ENCODE data around the gene ALDH1L2.

ALDH1L2 gene

DNA sequence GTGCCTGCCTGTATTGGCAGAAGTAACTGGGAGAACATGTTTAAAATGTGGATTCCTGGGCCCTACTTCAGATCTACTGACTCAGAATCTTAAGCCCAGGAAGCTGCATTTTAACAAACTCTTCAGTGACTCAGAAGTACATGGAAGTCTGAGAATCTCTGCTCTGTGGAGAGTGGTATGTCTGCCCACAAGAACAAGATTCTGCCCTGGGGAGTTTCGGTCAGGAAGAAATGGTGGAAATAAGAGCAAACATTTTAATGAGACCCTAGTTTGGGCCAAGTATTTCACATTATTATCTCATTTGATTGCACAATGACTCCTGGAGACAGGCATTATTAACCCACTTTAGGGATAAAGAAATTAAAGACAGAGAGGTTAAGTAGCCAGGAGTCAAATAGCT lies 8.2 kb downstream of the ALDH1L2 start:
- no peaks in the 10 kb centered on the region for H3K4me1 Mint-ChIP-seq
- H3K36me3 Mint-ChIP-seq, result no peaks in the 10 kb centered on the region
- no peaks in the 10 kb centered on the region for H3K9me3 Mint-ChIP-seq
- no peak overlapping the region for H3K27ac Mint-ChIP-seq
- DNase-seq (no peak), ATAC-seq (replicated peaks) (no peak)
- no peaks in the 10 kb centered on the region for H3K27me3 Mint-ChIP-seq
- no peak overlapping the region for H3K4me3 Mint-ChIP-seq

DNA sequence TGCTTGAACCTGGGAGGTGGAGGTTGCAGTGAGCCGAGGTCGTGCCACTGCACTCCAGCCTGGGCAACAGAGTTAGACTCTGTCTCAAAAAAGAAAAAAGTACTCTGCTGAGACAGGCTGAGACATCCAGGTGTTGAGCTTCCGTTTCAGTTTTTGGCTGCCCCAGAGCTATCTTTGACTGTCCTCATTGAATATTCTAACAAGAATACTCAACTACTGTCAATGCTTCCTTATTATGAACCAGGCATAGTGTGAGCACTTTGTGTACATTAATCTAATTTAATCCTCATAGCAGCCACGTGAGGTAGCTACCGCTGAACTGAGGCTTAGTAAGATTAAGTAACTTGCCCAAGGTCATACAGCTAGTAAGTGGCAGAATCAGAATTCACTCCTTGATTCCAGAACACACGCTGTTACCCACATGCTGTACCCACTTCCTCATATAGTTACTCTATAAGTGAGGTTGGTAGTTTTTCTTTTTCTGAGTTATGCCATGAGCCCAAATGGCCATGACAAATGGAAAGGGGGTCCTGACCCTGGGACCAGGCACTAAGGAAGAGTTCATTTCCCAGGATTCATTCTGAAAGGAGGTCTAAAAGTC lies 11.3 kb downstream of the ALDH1L2 start:
- H3K9me3 Mint-ChIP-seq, result no peaks in the 10 kb centered on the region
- DNase-seq, result no peak
- ATAC-seq (replicated peaks), result no peak
- no peaks in the 10 kb centered on the region for H3K27me3 Mint-ChIP-seq
- no peak overlapping the region for H3K27ac Mint-ChIP-seq
- no peak overlapping the region for H3K4me3 Mint-ChIP-seq
- no peaks in the 10 kb centered on the region for H3K36me3 Mint-ChIP-seq
- peaks cover 0 to 2% of the 10 kb centered on the region in 2 donors for H3K4me1 Mint-ChIP-seq

DNA sequence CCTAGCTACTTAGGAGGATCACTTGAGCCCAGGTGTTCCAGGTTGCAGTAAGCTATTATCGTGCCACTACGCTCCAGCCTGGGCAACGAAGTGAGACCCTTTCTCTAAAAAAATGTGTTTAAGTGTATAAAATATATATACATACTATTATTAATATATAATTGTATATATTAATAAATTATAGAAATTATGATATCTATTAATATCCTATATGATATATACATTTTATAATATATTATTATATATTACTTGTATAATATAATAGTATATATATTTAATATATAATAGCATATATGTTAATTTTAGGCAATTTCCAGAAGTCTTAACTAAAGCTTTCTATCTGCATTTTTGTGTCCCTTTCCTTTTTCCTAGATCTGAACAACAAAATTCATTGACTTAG lies 12.3 kb downstream of the ALDH1L2 start:
- no peak overlapping the region for H3K27ac Mint-ChIP-seq
- H3K4me3 Mint-ChIP-seq, result no peak overlapping the region
- DNase-seq (no peak), ATAC-seq (replicated peaks) (no peak)
- no peaks in the 10 kb centered on the region for H3K9me3 Mint-ChIP-seq
- H3K4me1 Mint-ChIP-seq, result peaks cover 0 to 2% of the 10 kb centered on the region in 2 donors
- no peaks in the 10 kb centered on the region for H3K27me3 Mint-ChIP-seq
- no peaks in the 10 kb centered on the region for H3K36me3 Mint-ChIP-seq

DNA sequence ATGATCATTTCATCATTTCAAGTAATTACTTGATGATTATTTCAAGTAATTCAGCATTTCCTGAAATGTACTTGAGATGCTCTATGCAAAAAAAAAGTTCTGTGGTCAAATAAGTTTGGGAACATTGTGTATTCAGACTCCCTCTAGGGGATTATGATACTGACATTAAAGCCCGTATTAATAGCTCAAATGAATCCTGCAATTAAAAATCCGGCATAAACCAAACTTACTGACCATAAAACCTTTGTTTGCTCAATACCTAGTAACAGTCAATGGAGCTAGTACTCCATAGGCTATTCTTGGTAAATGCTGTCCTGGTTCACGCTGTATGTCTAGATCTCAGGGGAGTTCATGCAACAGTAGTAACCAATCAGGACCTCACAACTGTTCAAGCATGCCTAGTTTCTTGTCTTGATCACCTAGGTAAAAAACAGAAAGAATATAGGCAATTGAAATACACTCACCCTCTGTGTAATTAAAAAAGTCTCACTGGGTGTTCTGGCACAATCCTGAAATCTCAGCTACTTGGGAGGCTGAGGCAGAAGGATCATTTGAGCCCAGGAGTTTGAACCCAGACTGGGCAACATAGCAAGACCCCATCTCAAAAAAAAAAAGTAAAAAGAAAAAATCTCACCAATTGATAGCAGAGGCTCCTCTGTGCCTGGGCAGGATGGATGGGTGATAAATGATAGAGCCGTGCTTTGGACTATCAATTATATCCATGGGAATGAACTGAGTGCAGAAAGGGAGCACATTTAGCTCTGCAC lies 14.1 kb downstream of the ALDH1L2 start:
- ATAC-seq (replicated peaks) (no peak), DNase-seq (no peak)
- Mint-ChIP-seq H3K27ac (no peak overlapping the region), H3K4me3 (no peak overlapping the region), H3K27me3 (no peaks in the 10 kb centered on the region), H3K9me3 (no peaks in the 10 kb centered on the region), H3K36me3 (no peaks in the 10 kb centered on the region), H3K4me1 (peaks cover 0 to 2% of the 10 kb centered on the region in 2 donors)

DNA sequence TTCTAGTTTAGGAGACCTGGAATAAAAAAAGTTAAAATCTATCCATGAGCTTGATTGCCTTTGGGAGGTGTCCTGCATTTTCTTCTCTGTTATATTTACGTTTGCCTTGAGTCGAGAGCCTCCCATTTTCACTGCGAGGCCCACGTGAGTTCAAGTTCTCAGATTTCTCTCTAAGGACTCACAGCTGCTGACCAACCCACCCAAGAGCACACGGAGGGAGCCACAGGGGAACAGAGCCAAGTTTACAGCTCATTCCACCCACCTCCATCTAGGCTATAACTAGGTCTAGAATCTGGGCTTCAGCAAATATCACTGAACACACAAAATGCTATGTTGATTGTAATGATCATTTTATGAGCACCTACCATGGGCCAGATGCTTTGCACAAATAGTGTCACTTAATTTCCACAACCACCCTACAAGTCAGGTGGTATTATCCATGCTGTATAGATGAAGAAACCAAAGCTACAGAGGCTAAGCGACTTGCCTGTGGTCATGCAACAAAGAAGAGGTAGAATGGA lies 16.7 kb downstream of the ALDH1L2 start:
- no peak for ATAC-seq (replicated peaks)
- H3K27me3 Mint-ChIP-seq, result no peaks in the 10 kb centered on the region
- no peak for DNase-seq
- peaks cover 0 to 2% of the 10 kb centered on the region in 2 donors for H3K4me1 Mint-ChIP-seq
- H3K36me3 Mint-ChIP-seq, result no peaks in the 10 kb centered on the region
- no peak overlapping the region for H3K27ac Mint-ChIP-seq
- no peaks in the 10 kb centered on the region for H3K9me3 Mint-ChIP-seq
- H3K4me3 Mint-ChIP-seq, result no peak overlapping the region

- Mint-ChIP-seq H3K9me3 (no peaks in the 10 kb centered on the region), H3K4me3 (no peak overlapping the region), H3K27me3 (no peaks in the 10 kb centered on the region), H3K36me3 (no peaks in the 10 kb centered on the region), H3K27ac (no peak overlapping the region), H3K4me1 (peaks cover 0 to 2% of the 10 kb centered on the region in 2 donors)
- no peak for DNase-seq
- ATAC-seq (replicated peaks), result no peak
These were observed 19.6 kb downstream of the ALDH1L2 start for GRCh38 chr12:105064564-105065178.

DNA sequence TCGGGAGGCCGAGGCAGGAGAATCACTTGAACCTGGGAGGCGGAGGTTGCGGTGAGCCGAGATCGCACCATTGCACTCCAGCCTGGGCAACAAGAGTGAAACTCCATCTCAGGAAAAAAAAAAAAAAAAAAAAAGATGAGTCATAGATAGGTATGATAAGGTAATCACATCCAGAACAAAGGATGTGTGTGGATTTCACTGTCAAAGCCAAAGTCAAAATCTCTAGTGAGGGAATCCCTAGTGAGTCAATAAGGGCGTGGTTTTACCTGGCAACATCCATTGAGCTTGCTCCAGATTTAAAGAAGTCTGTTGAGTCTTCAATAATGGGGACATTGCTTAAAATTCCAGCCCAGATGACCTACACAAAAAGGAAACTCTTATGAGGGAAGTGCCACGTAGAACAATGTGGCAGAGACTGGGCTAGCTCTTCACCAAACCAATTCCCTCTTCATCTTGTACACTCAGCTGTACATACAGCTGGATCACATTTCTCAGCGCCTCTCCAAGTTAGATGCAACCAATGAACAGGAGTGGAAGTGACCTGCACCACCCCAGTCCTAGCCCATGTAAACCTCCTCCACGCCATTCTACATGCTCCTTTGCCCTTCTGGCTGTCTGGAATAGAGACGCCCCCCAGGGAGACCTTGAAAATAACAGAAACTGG lies 23.4 kb downstream of the ALDH1L2 start:
- DNase-seq, result no peak
- H3K36me3 Mint-ChIP-seq, result peaks cover 4 to 7% of the 10 kb centered on the region in 2 donors
- H3K4me1 Mint-ChIP-seq, result no peaks in the 10 kb centered on the region
- H3K27ac Mint-ChIP-seq, result no peak overlapping the region
- no peak for ATAC-seq (replicated peaks)
- H3K27me3 Mint-ChIP-seq, result no peaks in the 10 kb centered on the region
- H3K9me3 Mint-ChIP-seq, result peaks cover 3 to 7% of the 10 kb centered on the region in 2 donors
- H3K4me3 Mint-ChIP-seq, result no peak overlapping the region

- Mint-ChIP-seq H3K27me3 (no peaks in the 10 kb centered on the region), H3K36me3 (peaks cover 17 to 19% of the 10 kb centered on the region in 2 donors), H3K9me3 (peaks cover 12 to 19% of the 10 kb centered on the region in 2 donors), H3K27ac (no peak overlapping the region), H3K4me3 (no peak overlapping the region), H3K4me1 (peaks cover 4 to 8% of the 10 kb centered on the region in 2 donors)
- DNase-seq (no peak), ATAC-seq (replicated peaks) (peak in 1 of 2 donors; percentile 22)
These were observed 27.1 kb downstream of the ALDH1L2 start for GRCh38 chr12:105057174-105057573.

DNA sequence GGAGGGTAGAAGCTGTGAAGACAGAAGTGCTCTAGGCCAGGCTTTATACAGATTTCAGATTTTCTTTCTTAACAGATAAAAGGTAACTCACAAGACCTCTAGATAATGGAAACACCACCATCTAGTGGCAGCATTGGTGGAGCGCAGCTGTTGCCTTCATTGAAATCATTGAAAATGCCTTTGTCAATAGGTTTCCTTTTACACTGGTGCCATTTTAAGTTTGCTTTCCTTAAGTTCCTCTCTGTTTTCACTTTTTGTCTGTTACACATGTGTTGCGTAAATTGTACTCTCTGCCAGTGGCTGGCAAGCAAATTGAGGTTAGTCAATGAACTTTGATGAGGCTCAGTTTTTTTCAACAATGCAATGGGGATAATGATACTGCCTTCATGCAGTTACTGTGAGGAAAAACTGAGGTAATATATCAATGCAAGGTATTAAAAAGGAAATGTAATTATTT lies 31.1 kb downstream of the ALDH1L2 start:
- no peak overlapping the region for H3K4me3 Mint-ChIP-seq
- H3K27me3 Mint-ChIP-seq, result no peaks in the 10 kb centered on the region
- ATAC-seq (replicated peaks), result peak; percentile 86 to 89
- peaks cover 12 to 19% of the 10 kb centered on the region in 2 donors for H3K9me3 Mint-ChIP-seq
- H3K4me1 Mint-ChIP-seq, result peaks cover 11 to 15% of the 10 kb centered on the region in 2 donors
- no peak overlapping the region for H3K27ac Mint-ChIP-seq
- H3K36me3 Mint-ChIP-seq, result peaks cover 22 to 31% of the 10 kb centered on the region in 2 donors
- DNase-seq, result peak; percentile 51

GRCh38 chr12:105051981-105052380 lies 32.3 kb downstream of the ALDH1L2 start:
- peaks cover 22 to 29% of the 10 kb centered on the region in 2 donors for H3K36me3 Mint-ChIP-seq
- H3K4me3 Mint-ChIP-seq, result no peak overlapping the region
- H3K4me1 Mint-ChIP-seq, result peaks cover 11 to 15% of the 10 kb centered on the region in 2 donors
- no peak overlapping the region for H3K27ac Mint-ChIP-seq
- peaks cover 13 to 19% of the 10 kb centered on the region in 2 donors for H3K9me3 Mint-ChIP-seq
- DNase-seq (no peak), ATAC-seq (replicated peaks) (no peak)
- no peaks in the 10 kb centered on the region for H3K27me3 Mint-ChIP-seq

DNA sequence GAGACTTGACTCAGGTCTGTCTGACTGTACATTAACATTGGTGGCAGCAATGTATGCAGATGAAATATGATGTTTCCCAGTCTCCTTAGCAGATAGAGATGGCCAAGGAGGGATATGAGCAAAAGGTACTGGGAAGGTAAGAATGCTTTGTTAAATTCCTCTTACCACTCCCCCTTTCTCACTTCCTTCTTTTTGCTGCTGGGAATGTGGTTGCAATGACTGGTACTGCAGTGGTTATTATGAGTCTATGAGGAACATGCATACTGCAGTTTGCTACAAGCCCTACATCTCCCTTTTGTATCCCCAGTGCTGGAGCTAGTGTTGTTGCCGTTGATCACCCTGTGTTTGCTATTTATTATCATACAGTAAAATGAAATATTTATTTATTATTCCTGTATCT lies 35.9 kb downstream of the ALDH1L2 start:
- Mint-ChIP-seq H3K9me3 (peaks cover 2 to 3% of the 10 kb centered on the region in 2 donors), H3K36me3 (peaks cover 5 to 12% of the 10 kb centered on the region in 2 donors), H3K27me3 (no peaks in the 10 kb centered on the region)

DNA sequence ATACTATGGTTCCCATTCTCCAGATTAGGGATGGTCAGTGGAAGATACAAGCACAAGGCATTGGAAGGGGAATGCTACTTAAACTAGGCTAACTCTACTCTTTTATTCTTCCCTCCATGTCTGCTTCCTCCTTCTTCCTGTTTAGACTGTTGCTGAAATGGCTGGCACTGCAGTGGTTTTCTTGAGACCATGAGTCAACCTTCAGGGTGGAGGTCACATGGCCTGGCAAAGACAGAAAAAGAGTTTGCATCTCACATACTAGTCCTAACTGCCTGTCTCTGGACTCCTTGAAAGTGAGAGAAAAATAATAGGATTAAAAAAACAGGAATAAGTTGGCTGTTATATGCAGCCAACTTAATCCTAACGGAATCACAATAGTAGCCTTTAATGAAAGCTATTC lies 37.0 kb downstream of the ALDH1L2 start:
- peaks cover 7% of the 10 kb centered on the region in 2 donors for H3K4me1 Mint-ChIP-seq
- DNase-seq (no peak), ATAC-seq (replicated peaks) (no peak)
- no peak overlapping the region for H3K4me3 Mint-ChIP-seq
- H3K27me3 Mint-ChIP-seq, result no peaks in the 10 kb centered on the region
- peaks cover 2 to 3% of the 10 kb centered on the region in 2 donors for H3K9me3 Mint-ChIP-seq
- no peak overlapping the region for H3K27ac Mint-ChIP-seq
- H3K36me3 Mint-ChIP-seq, result peaks cover 5 to 12% of the 10 kb centered on the region in 2 donors

More for the DNA sequence above, 35.9 kb downstream of the ALDH1L2 start:
- Mint-ChIP-seq H3K4me1 (peaks cover 11 to 14% of the 10 kb centered on the region in 2 donors), H3K4me3 (no peak overlapping the region), H3K27ac (no peak overlapping the region)
- no peak for DNase-seq
- no peak for ATAC-seq (replicated peaks)

DNA sequence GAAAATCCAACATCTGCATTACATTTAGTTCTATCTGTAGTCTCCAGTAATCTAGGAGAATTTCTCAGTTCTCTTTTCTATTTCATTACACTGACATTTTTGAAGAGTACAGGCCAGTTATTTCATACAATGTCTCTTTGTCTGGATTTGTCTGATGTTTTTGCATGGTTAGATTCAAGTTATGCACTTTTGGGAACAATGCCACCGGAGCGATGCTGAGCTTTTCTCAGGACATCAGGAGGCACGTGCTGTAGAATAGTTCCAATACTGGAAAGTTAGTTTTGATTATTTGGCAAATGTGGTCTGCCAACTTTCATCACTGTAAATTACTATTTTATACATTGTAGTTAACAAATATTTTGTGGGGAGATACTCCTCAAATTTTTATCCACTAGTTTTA lies 43.1 kb downstream of the ALDH1L2 start:
- peaks cover 2 to 6% of the 10 kb centered on the region in 2 donors for H3K4me1 Mint-ChIP-seq
- H3K9me3 Mint-ChIP-seq, result no peaks in the 10 kb centered on the region
- DNase-seq, result no peak
- ATAC-seq (replicated peaks), result no peak
- no peak overlapping the region for H3K27ac Mint-ChIP-seq
- no peaks in the 10 kb centered on the region for H3K27me3 Mint-ChIP-seq
- H3K4me3 Mint-ChIP-seq, result no peak overlapping the region
- H3K36me3 Mint-ChIP-seq, result peaks cover 2 to 3% of the 10 kb centered on the region in 2 donors

GRCh38 chr12:105040476-105040875 lies 43.8 kb downstream of the ALDH1L2 start:
- H3K9me3 Mint-ChIP-seq, result no peaks in the 10 kb centered on the region
- peaks cover 2 to 3% of the 10 kb centered on the region in 2 donors for H3K36me3 Mint-ChIP-seq
- peaks cover 2 to 6% of the 10 kb centered on the region in 2 donors for H3K4me1 Mint-ChIP-seq
- no peak for DNase-seq
- H3K27ac Mint-ChIP-seq, result no peak overlapping the region
- no peaks in the 10 kb centered on the region for H3K27me3 Mint-ChIP-seq
- H3K4me3 Mint-ChIP-seq, result no peak overlapping the region
- no peak for ATAC-seq (replicated peaks)

Measured in stimulated activated naive B cell treated with anti-CD40 and anti-IgM and Interleukin-4, amounts not matched to agents 10 μg/mL and 1 μg/mL and 100 μg/mL, for 72 hours (primary cell).